NCI-H2029 (cell line): ENCODE measurements around the gene PRKAR1A.
"Not testable (repeated sequence)": the region's sequence is repeated elsewhere in the genome, so short reads cannot be mapped to it uniquely, and the experiment has no call there.

Source experiments
- DNase-seq: peaks from one replicate; lab custom pipeline; 2025; lab: John Stamatoyannopoulos, UW

The PRKAR1A gene

DNA sequence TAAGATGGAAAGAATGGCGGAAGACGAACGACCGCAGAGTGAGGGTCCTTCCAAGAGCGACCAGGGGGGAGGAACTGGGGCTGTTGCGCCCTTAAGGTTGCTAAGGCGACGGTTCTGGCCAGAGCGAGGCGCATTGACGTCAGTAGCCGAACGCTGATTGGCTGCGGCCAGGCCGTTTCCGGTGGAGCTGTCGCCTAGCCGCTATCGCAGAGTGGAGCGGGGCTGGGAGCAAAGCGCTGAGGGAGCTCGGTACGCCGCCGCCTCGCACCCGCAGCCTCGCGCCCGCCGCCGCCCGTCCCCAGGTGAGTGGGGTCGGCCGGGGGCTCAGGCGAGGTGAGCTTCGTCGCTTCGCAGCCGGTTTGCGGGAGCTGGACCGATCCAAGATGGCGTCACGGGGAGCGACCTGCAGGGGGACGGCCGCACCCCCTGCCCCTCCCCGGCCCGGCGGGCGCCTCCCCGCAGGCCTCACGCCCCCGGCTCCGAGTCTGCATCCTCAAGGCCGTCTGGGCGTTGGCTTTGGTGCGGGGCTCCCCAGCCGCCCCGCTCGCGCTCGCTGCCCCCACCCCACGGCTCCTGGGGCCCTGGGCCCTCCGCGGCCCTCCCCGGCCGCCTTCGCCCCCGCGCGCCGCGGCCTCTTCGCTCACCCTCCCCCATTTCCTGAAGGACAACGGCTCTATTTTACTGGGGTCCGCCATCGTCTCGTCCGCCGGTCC, at the start of gene PRKAR1A:
Gene PRKAR1A (plus strand): TSS at position 184 of the 713 bp plus-strand sequence. CDS start 2,970 bp downstream, outside the sequence.
- DNase-seq = peak; percentile 86

DNA sequence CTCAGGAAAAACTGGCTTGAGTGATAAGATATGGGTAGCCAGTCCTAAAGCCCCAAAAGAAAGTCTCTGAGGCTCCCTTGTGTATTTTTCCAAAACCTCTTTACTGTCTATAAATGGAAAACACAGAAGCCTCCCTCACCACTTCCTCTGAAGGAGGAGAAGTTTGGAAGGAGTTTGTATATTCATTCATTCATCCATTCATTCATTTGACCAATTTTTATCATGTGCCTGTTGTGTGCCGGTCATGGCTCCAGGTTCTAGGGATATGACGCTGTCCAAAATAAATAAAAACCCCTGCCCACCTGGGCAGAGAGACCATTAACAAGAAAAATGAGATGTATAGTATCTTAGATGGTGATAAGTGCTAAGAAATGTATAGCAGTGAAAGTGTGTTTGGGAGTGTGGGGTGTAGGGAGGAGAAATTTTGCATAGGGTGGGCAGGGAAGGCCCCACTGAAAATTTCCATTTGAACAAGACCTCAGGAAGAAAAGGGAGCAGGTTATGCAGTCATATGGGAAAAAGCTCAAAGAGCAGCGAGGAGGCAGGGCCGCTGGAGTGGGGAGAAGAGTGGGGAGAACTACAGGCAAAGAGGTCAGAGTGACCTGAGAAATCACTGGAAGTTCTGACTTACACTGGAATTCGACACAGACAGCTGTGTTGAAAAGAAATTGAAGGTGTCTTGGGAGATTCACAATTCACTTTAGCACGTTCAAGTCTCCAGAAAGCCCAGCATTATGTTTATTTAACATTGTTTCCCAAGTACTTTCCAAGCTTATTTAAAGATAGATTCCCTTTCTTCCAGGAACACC, 48.8 kb upstream of the PRKAR1A start:
- DNase-seq = no peak

DNA sequence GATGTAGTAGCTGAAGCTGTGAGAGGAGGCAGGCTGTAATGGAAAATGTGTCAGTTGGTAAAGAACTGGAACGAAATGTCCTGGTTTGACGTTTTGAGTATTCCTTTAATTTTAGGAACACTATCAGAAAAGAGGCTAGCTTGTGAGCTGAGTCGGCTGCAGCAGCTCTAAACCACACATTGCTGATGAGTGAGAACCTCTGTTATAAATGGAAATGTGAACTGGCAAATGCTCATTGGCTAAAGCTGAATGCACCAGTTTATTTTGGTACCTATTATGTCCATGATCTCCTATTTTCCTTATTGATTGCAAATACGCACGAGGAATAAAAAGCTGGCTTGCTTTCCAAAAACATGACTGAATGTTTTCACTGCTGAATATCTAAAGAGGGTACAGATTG, 43.9 kb upstream of the PRKAR1A start:
- DNase-seq = no peak

DNA sequence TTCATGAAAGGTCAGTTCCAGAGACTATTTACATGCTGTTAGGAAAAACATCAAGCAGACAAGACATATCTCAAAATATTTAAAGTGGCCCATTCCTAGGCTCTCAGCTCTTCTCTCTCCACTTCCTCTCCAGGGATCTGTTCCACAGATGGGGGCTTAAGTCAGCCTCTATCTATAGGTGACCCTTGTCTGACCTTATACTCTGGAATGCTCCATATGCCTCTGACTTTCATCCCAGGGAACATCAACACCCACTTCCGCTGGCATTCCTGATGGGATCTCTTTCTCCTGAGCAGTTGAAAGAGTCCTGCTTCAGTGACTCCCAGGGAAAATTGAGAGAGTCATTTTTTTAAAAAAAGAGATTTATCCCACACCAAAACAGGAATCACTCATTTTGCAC, 43.4 kb upstream of the PRKAR1A start:
- DNase-seq = no peak

DNA sequence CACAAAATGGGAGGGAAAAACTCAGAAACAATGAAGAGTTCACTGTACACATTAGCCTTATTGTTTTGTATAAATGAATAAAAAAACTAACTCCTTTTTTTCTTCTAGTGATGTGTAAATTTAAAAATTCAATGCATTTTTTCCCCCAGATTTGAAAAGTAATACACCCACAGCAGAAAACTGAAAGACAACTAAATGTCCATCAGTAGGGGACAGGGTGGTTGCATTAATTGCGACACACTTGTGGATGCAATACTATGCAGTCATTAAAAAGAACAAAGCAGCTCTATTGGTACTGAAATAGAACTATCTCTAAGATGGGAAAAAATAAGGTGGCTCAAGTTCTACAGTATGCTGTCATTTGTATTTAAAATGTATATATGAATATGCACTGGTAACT, 41.3 kb upstream of the PRKAR1A start:
- no peak for DNase-seq

DNA sequence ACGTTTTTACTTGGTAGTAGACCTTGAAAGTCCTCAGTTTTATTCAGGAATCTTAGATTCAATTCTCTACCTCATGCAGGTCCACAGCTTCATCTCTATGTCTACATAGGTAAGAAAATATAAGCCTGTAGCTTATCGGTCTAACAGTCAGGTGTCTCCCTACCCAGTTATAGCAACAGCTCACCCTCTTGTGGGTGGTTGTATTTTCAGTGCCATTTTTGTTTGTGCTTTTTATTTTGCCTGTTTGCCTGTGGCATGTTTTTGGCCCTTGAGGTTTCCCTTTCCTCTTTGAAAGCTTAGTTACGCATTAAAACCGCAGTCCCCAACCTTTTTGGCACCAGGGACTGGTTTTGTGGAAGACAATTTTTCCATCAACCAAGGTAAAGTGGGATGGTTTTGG, 31.3 kb upstream of the PRKAR1A start:
- DNase-seq = no peak

DNA sequence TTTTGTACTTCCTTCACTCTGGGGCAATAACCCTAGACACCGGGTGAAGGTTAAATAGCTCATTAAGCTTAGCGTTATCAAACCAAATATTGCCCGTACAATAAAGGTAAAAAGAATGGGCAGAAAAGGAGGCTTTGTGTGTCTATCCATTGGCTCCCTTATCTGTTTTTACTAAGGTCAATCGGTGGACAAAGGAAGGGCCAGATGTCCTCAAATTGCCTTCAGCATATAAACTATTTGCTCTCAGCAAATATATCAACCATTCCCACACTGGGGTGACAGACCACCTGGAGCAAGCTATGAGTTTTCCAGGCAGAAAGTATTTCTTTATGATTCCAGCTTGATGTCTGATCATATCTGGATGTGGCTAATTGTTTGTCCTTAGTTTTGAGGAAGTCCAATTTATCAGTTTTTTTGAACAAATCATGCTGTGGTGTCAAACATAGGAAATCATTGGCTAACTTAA, 29.6 kb upstream of the PRKAR1A start:
- DNase-seq = no peak

DNA sequence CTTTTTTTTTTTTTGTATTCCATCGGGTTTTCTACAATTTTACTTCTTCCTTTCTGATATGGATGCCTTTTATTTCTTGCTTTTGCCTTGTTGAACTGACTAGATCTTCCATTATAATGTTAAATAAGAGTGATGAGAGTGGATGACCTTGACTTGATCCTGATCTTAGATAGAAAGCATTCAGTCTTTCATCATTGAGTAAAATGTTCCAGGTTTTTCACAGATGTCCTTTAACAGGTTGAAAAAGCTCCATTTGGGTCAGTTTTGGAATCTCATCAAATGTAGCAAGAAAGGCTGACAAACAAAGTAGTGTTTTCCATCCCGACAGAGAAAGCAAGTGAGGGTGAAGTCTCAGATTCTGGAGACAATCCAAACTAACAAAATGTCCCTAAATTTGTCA, 27.8 kb upstream of the PRKAR1A start:
- DNase-seq = no peak

DNA sequence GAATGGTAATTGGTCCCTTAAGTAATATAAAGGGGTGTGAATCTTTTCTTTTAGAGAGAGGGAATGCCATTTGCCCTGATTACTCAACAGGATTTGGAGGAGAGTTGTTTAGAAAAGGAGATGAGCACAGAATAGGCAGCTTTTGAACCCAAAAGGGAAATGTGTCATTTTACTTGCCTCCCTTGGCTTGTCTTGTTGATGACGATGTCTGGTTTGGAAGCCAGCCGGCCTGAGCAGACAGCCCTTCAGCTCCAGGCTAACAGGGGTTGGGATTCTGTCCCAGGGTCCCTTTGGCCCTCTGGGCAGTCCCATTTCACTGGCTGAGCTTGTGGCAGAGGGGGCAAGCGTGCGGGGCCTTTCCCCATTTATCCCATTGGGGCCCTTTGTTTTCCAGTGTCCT, 22.3 kb upstream of the PRKAR1A start:
- no peak for DNase-seq

DNA sequence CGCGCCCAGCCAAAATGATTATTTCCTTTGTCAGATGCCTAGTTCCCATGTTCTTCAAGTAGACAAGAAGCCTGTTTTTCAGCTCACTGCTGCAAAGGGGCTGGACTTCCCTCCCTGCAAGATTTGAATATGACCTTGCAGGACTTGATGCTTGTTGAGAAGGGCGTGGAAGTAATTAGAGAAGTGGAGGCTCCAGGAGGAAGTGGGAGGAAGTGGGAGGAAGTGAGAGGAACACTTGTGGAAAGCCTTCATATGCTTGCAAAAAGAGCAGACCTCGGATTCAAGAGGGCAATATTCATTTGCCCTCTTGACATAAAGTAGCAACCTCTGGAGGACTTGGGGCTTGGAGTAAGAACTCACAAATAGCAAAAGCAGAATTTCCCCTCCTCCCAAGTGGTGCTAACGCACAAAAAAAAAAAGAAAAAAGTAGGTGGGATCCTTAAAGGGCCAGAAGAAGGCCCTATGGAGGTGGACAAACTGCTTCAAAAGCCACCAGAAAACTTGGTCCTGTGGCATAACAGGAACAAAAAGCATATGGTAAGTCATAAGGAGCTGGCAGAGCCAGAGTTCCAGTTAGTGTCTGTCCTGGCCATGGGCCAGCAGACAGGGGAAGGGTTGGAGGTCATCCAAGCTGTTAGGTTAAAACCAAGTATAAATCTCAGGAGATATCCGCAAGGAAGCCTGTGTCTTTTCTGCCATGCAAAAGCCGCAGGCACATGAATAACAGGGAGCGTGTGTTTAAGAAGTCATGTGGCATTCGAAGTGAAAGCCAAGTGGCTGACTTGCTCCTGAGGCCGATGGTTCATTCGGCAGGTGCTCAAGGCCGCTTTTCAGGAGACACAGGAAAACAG, 20.6 kb upstream of the PRKAR1A start:
- peak; percentile 25 for DNase-seq

DNA sequence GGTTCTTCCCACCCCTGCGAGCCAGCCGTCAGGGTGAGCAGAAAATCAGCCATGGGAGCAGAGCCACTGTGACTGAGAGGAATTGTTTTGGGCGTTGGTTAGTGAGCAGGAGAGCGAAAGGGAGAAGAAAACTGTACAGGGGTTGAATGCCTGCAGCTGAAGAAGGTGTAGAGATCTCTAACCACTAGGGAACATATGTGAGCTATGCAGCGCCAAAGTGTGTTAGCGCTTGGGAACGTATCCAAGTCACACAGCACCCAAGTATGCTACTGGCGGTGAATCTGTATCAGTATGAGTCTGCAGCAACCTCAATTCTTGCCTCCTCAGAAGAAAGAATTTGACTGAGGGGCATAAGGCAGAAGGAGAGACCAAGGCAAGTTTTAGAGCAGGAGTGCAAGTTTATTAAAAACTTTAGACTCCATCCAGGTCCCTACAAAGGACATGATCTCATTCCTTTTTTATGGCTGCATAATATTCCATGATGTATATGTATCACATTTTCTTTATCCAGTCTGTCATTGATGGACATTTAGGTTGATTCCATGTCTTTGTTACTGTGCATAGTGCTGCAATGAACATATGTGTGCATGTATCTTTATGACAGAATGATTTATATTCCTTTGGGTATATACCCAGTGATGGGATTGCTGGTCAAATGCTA, 19.7 kb upstream of the PRKAR1A start:
- not testable (repeated sequence) for DNase-seq

DNA sequence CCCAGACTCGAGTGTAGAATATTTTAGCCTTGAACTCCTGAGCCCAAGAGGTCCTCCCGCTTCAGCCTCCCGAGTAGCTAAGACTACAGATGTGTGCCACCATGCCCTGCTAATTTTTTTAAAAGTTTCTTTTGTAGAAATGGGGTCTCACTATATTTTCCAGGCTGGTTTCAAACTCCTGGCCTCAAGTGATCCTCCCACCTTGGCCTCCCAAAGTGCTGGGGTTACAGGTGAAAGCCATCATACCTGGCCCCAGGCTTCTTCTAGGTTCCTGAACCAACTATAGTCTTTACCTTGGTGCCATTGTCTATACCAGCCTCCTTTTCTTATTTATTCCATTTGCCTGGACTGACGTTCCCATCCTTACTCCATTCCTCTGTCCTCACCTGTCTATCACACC, 17.1 kb upstream of the PRKAR1A start:
- DNase-seq = no peak

DNA sequence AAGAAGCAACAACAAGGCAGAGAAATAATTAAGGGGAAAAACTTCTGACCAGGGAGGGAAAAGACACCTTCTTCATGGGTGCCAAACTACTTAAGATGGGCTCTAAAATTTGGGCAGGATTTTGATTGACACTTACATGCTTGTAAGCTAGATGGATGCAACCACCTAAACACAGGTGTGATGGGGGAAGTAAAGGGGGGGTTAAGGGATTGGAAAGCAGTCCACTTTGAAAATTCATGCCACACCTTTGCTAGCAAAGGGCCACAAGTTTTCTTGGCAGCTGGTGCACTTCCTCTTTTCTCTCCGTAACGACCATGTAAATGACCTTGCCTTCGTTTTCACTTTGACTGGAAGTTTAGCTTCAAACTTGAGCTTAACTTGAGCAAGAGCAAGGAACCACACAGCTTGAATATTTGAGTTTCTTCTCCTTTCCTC, 14.3 kb upstream of the PRKAR1A start:
- DNase-seq = no peak

DNA sequence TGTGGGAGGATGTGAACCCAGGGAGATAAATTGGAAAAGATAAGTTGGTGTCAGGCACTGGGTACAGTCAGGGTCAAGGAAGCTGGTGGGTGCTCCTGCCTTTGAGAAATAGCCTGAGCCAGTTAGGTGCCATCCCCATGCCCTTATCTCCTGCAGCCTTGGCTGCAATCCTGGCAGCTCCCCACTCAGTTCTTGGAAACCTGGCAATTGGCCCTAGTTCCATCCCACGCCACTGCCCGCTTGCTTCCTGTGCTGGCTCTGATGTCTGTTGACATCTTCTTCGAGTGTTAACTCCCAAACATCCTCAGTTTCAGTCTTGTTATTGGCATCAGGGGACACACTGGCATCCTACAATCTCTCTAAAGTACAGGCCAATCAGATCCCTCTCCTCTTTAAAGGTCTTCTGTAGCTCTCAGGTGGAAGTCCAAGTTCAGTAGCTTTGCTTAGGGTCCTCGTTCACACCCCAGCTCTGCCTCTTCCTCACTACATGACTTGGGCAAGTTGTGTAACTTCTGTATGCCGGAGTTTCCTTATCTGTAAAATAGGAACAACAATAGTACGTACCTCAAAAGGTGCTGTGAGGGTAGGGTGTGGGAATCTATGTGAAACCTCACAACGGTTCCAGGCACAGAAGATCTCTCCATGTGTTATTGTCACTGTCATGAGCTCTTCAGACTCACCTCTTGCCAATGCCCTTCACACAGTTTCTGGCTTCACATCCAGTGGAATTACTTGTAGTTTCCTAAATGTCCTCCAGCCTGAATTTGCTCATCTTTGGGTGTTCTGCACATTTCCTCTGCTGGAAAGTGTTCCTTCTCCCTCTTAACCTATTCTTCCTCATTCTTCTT, 13.5 kb upstream of the PRKAR1A start:
- no peak for DNase-seq

DNA sequence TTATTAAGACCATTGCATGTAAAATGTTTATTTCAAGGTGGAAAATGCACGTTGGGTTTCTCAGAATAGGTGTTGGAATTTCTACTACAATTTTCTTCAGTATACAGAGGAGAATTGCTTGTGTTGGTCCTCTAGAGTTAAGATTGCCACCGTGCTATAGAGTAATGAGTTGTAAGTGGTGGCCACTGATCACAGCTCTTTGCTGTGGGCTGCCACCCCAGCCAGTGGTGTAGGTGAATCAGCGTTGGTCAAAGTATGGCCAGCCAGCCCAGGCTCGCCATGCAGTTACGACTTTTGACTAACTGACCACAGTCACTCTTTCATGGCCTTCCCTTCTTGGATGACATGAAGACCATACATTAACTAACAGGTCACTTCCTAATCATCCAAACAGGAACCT, 12.6 kb upstream of the PRKAR1A start:
- no peak for DNase-seq

DNA sequence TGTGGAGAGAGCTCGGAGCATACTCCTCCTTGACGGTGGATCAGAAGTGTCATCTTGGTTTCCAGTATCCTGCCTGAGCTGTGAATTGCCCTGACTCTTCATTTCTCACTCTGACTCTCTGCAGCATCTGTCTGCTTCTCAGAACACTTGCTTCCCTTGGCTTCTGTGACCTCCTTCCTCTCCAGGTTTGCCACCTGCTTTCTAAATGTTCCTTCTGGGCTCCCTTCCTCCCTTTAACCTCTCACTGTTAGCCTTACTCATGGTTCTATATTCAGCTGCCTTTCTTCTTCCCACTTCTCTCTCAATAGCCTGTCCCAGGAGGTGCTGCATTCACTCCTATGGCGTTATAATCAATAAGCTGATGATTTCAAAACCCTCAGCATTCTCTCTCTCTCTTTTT, 11.2 kb upstream of the PRKAR1A start:
- DNase-seq = no peak

DNA sequence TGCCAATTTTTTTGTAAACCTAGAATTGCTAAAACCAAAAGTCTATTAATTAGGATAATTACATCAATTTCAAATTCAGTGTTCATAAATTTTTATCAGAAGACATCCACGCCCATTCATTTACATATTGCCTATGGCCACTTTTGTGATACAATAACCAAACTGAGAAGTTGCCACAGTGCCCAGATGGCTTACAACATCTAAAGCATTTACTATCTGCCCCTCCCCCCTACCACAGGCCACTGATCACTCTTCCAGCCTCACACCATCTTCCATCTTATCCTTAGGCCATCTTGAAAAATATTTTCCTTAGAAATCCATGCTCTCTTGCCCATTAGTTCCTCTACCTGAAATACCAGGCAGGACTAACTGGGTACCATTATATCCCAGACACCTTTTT, 6.3 kb upstream of the PRKAR1A start:
- no peak for DNase-seq

DNA sequence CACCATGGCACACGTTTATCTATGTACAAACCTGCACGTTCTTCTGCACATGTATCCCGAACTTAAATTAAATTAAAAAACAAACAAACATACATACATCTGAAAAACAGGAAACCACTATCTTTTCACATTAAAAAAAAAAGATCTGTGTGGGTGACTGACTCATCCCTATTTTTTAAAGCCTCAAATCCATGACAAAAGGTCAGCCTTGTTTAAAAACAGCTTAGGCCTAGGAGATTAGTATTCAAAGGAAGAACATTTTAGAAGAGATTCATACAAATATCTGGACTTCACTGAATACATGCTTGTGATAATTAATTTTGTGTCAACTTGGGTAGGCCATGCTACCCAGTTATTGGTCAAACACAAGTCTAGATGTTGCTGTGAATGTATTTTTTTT, 4.7 kb upstream of the PRKAR1A start:
- DNase-seq = no peak

DNA sequence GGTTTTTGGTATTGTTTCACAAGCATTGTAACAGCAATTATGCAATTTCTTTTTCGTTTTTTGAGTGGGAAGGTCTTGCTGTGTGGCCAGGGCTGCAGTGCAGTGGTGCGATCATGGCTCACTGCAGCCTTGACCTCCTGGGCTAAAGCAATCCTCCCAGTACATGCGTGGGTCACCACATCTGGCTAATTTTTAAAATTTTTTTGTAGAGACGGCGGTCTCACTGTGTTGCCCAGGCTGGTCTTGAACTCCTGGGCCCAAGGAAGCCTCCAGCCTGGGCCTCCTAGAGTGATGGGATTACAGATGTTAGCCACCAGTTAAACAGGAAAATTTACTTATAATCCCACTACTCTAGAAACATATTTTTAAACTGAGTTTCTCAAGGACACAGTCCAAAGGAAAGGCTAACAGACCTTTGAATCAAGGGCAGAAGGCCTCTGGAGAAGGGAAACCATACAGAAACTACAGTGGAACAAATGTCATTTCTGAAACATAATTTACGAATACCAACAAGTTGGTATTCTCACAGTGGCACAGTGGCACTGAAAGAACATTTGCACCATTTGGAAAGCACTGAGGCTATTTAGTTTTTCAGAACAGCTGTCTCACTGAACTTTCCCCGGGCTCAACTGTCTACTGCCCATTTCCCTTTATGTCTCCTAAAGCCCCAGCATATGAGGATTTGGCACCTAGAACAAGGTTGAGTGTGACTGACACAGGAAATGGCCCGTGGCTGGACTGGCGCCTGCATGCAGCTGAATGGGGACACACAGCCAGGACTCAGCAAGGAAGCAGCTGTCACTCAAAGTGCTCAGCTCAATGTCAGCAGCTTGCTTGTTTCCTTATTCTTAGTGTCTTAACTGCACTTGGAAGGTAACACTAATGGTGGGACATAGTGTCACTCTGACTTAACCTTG, 2.8 kb upstream of the PRKAR1A start:
- DNase-seq = peak; percentile 67

DNA sequence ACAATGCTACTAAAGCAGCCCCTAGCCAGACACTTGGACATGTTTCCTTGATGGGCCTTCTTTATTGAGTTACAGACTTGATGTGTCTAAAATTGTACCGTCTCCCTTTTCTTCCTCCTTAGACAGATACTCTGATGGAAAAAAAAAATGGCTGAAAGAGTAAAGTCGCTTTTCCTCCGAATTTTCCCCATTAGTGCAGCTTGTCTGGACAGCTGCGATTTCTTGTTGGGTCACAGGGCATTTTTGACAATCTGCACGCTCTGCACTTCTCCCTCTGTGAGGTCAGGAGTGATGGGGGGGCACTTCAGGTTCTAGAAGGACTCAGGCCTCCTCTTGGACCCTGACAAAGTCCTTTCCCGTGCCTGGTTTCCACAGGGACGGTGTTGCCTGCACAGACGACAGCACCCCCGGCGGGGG, 968 bp upstream of the PRKAR1A start:
- DNase-seq = no peak
